Measurements from ENCODE around the gene KATNB1.
"Not testable (repeated sequence)": the region's sequence is repeated elsewhere in the genome, so short reads cannot be mapped to it uniquely, and the experiment has no call there.

Gene KATNB1

DNA sequence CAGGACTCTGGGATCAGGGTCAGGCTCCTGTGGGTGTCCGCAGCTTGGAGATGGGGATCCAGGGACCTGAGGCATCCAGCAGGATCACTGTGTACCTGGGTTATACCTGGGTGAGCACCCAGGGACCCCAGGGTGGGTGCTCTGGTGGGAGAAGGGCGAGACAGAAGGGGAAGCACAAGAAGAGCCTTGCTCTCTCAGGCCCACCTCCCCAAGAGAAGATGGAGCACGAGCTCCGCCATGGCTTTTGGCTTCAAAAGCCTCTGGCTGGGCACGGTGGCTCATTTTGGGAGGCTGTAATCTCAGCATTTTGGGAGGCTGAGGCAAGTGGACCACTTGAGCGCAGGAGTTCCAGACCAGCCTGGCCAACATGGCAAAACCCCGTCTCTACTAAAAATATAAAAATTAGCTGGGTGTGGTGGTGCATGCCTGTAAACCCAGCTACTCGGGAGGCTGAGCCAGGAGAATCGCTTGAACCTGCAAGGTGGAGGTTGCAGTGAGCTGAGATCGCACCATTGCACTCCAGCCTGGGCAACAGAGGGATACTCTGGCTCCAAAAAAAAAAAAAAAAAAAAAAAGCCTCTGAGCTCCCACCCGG is 32.1 kb upstream of the KATNB1 start:
- DNase-seq, result no peak

DNA sequence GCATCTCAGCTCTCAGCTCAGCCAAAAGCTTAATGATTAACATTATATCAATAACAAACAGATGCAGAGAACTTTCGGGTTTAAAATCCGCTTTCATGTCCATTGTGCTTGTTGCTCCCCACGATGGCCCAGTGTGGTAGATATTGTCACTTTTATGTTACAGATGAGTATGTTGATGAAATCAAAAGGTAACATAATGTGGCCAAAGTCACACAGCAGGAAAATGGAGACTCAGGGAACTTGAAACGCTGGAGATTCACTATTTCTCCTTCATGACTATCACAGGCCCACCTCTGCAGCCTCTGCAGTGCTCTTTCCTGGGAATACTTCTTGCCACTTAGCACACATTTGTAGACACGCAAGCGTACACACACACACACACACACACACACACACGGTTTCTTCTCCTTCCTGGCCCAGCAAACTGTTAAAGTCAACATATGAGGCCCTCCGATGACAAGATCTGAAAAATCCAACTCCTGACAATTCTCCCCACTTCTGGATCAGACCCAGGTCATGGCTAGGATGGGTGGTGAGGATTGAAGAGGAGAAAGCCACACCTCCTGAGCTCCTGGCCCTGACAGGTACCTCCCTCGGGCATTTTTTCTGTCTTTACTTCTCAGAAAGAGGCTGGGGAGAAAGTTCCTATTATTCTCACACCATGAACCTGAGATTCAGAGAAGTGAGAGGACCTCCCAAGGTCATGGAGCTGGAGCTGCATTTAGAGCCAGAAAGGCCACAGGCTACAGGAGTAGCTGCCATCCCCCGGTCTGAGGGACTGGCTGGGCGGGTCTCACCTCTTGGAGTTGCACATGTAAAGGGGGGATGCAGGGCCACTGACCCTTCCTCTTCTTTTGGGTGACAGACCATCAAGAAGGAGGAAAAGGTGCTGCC is 31.3 kb upstream of the KATNB1 start:
- no peak for DNase-seq

DNA sequence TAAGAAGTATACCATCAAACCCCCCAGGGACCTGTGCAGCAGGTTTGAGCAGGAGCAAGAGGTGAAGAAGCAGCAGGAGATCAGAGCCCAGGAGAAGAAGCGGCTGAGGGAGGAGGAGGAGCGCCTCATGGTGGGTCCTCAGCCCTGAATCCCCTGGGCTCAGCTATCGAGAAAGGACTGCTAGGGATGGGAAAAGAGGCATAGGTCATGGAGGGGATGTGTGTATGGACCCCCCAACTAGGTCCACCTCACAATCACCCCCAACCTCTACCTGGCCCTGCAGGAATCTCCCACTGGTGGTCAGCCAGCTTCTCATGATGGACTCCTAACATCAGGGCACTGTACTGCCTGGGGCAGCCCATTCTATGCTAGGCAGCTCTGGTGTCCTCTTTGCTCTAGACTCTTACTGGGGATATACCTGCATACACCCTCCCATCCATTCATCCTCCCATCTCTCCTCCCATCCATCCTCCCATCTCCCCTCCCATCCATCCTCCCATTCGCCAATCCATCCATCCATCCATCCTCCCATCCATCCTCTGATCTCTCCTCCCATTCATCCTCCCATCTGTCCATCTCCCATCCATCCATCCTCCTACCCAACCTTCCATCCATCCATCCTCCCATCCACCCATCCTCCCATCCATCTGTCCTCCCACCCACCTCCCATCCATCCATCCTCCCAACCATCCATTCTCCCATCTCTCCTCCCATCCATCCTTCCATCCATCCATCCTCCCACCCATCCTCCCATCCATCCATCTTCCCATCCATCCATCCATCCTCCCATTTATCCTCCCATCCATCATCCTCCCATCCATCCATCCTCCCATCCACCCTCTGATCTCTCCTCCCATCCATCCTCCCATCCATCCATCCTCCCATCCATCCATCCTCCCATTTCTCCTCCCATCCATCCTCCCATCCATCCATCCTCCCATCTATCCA is 30.4 kb upstream of the KATNB1 start:
- no peak for DNase-seq

DNA sequence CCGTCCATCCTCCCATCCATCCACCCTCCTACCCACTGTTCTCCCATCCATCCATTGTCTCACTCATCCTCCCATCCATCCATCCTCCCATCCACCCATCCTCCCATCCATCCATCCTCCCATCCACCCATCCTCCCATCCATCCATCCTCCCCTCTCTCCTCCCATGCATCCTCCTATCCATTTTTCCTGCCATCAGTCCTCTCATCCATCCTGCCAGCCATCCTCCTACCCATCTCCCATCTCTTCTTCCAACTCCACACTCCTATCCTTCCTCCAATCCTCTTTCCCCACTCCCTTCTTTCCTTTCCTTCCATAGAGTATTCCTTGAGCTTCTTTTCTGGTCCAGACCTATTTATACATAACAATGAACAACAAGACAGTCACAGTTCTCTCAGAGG is 28.9 kb upstream of the KATNB1 start:
- no peak for DNase-seq

DNA sequence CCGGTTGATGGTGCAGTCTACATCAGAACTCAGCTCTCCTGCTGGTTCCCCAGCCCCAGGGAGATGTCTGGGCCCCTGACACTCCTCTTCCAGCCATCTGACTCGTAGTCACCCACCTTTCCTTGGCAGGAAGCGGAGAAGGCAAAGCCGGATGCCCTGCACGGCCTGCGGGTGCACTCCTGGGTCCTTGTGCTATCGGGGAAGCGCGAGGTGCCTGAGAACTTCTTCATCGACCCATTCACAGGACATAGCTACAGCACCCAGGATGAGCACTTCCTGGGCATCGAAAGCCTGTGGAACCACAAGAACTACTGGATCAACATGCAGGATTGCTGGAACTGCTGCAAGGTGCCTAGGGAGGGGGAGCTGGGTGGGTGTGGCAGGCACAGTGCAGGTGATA is 28.2 kb upstream of the KATNB1 start:
- DNase-seq, result no peak

DNA sequence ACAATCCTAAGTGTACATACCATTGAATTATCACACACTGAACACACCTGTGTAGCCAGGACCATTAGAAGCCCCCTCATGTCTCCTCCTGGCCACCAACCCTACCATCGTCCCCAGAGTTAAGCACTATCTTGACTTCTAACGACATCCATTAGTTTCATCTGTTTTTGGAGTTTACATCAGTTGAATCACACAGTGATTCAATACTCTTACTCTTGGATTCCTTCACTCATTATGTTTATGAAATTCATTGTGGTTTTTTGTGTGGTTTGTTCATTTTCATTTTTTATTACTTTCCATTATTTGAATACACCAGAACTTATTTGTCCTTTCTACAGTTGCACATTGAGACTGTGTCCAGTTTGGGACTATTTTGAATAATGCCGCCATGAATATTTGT is 27.4 kb upstream of the KATNB1 start:
- no peak for DNase-seq

DNA sequence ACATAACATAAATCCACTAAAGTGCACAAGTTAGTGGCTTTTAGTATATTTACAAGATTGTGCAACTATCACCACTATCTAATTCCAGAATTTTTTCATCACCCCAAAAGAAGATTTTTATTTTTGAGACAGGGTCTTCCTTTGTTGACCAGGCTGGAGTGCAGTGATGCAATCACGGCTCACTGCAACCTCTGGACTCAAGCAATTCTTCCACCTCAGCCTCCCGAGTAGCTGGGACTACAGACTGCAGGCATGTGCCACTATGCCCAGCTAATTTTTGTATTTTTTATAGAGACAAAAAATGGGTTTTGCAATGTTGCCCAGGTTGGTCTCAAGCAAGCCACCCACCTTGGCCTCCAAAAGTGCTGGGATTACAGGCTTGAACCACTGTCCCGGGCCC is 25.9 kb upstream of the KATNB1 start:
- DNase-seq, result no peak

DNA sequence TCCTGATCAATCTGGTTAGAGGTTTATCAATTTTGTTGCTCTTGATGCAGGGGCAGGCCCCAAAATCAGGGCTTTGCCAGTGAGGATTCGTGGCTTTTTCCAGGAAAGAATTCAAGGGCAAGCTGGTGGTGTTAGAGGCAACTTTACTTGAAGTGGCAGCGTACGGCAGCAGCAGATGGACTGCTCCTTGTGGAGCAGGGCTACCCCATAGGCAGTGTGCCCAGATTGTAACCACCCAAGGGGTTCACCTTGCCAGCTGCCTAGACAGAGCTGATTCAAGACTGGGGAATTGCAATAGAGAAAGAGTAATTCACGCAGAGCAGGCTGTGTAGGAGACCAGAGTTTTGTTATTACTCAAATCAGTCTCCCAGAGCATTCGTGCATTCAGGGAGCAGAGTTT is 24.2 kb upstream of the KATNB1 start:
- no peak for DNase-seq

DNA sequence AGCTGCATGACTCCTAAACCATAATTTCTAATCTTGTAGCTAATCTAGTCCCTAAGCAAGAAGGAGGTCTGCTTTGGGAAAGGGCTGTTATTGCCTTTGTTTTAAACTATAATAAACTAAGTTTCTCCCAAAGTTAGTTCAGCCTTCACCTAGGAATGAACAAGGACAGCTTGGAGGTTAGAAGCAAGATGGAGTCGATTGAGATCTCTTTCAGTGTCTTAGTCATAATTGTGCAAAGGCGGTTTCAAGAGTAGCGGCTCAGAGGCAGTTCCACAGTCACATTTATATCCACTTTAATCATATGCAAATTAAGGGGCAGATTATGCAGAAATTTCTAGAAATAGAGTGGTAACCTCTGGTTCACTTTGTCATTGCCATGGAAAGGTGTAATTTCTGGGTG is 23.6 kb upstream of the KATNB1 start:
- DNase-seq, result no peak

DNA sequence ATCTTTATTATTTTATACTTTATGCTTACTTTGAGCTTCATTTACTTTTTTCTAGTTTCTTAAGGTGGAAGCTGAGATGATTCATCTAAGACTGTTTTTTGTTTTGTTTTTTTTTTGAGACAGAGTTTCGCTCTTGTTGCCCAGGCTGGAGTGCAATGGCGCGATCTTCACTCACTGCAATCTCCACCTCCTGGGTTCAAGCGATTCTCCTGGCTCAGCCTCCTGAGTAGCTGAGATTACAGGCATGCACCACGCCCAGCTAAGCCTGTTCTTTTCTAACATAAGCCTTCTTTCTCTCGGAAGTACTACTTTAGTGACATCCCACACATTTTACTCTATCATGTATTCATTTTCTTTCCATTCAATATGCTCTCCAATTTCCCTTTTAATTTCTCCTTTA is 23.0 kb upstream of the KATNB1 start:
- DNase-seq, result not testable (repeated sequence)

DNA sequence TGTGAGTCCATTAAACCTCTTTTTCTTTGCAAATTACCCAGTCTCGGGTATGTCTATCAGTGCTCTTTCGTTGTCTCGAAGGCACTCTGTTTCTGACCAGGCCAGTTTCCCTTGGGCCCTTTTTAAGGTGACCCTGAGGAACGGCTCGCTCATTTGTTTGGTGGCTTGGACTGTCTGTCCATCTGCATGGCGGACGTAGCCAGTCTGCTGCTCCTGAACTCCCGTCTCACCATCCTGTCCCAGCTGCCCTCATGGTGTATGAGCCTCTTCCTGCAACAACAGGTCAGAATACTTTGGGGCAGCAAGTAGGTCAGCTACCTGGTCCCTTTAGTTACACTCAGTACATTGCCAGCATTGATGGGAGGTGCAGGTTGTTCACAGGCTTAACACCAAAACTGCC is 22.0 kb upstream of the KATNB1 start:
- no peak for DNase-seq

DNA sequence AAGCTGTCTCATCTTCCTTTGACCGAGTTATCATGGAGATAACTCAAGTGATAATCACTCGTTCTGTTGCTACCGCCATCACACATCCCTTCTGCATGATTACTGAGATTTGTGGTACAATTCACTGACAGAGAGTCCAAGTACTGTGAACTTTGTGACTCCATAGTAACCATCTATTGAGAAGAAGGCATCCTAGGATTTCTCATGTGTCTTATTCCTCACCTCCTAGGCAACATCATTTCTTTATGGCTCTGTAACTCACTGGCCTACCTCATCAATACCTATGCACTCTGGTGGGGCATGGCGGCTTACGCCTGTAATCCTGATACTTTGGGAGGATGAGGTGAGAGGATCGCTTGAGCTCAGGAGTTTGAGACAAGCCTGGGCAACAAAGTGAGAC is 21.5 kb upstream of the KATNB1 start:
- DNase-seq, result no peak

DNA sequence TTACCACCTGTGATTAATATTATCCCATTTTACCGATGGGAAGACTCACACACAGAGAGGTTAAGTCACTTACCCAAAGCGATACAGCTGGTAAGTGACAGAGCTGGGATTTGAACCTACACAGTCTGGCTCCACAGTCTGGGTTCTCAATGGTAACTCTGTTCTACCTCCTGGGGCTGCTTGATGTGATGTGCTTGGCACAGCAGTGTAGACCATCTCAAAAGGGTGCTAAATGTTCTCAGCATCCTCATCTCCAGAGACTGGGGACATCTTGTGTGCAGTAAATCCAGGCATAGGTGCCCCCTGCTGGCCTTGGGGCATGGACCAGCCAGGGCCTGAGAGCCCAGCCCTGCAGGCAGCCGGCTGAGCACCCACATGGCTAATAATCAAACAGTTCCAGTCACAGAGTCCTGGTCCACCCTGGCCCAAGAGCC is 15.4 kb upstream of the KATNB1 start:
- no peak for DNase-seq

DNA sequence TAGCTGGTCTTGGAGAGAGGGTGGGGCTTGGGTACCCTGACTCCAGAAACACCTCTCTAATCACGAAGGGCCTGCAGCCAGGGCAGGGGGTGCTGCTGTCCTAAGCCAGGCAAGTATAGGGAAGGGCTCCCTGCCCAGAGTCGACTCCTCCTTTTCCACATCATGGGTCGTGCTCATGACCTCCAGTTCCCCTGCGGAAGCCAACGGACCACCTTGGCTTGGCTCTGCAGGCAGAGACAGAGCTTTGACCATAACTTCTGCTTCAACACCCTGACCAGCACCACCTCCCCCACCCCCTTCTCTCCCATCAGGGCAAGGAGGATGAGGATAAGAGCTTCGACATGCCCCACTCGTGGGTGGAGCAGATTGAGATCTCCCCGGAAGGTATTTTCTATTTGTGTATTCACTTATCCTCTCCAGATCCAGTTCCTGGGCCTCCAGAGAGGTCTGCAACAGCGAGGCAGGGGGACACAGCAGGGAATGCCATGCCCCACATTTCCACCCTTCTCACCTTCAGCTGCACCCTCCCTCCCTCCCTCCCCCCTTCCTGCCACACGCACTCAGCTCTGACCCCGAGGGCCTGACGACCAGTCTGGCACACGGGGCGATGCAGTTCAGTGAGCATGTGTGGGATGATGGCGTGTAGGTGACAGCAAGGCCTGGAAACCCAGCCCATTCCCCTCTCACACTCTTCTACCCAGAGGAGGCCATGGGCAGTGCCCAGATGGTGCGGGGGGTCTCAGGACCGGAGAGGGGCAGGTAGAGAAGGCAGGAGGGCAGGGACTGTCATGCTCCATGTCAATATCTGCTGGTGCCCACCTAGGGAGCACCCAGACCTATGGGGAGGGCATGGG is 14.0 kb upstream of the KATNB1 start:
- no peak for DNase-seq

DNA sequence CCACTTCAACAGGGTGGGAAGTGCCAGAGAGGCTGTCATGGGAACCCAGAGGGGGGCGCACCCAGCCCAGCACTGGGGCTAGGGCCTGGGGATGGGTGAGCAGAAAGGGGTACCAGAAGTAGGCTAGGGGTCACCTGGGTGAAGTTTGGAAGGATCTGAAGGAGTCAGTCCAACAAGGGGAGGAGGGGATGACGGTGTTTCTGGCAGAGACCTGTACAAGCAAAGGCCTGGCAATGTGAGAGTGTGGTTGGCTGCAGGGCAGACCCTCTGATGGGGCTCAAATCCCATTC is 13.4 kb upstream of the KATNB1 start:
- DNase-seq, result no peak

DNA sequence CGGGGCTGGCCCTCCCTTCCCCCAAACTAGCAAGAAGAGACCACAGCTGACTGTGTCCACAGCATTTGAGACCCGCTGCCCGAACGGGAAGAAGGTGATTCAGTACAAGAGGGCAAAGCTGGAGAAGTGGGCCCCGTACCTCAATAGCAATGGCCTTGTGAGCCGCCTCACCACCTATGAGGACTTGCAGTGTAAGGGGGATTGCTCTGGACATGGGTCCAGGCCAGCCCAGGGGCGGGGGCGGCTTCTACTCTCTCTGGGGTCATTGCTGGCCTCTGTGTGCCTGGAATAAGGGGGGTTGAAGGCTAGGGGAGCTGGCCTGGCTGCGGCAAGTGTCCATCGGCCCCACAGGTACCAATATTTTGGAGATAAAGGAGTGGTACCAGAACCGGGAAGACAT is 12.9 kb upstream of the KATNB1 start:
- no peak for DNase-seq

DNA sequence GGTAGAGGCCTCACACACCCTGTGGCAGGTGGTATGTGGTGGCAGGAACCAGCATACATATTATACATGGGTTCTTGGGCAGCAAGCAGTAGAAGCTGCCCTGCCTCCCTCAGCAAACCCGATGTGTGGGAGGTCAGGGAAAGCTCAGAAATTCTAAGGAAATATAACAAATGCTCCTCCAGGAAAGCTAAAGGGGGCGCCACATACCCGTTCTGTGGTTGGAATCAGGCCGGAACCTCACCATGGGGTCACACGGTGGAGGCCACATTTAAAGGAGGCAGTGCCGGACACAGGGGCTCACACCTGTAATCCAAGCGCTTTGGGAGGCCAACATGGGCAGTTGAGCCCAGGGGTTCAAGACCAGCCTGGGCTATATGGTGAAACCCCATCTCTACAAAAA is 12.4 kb upstream of the KATNB1 start:
- no peak for DNase-seq

DNA sequence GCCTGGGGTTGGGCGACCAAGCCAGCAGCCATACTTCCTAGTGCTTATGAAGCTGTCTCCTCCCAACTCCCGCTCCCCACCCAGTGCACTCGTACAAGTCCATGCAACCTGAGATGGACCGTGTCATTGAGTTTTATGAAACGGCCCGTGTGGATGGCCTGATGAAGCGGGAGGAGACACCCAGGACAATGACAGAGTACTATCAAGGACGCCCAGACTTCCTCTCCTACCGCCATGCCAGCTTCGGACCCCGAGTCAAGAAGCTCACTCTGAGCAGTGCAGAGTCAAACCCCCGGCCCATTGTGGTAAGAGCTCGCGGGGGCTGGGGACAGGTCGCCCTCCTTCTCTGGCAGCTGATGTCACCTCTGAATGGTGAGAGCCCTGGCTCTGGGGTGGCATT is 11.0 kb upstream of the KATNB1 start:
- DNase-seq, result no peak

DNA sequence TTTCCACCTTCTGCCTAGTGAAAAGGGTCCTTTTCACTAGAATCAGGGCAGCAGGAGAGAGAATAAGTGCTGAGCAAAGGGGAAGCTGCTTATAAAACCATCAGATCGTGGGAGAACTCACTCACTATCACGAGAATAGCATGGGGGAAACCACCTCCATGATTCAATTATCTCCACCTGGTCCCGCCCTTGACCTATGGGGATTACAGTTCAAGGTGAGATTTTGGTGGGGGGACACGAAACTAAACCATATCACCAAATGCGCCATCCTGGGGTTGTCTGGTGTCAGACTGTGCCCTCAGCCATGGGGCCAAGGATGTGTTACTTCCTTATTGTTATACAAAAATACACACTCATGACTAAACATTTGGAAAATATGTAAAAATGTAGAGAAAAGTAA is 10.4 kb upstream of the KATNB1 start:
- no peak for DNase-seq

DNA sequence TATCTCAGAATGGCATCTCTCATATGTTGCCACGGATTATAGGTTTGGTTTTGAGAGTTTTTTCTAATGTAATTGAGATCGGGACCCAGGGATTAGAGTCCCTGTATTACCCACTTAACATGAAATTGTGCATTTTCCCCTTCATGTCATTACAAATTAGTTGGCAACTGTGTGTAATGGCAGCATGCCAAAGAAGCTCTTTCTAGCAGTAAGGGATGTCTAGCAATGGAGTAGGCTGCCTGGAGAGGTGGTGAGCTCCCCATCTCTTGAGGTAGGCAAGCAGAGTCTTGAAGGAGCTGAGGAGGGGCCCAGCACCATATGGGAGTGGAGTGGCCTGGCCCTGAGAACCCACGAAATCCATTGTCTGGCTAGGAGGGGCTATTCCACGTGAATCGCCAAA is 10.0 kb upstream of the KATNB1 start:
- DNase-seq, result no peak

DNA sequence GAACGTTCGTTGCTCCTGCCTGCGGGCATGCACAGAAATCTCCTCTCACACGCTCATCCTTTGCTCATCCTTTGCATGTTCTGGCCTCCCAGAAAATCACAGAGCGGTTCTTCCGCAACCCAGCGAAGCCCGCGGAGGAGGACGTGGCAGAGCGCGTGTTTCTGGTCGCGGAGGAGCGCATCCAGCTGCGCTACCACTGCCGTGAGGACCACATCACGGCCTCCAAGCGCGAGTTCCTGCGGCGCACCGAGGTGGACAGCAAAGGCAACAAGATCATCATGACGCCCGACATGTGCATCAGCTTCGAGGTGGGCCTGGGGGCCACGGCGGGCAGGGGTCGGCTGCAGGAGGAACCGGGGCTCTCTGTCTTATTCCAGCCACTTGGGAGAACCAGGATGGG is 9.6 kb upstream of the KATNB1 start:
- no peak for DNase-seq

DNA sequence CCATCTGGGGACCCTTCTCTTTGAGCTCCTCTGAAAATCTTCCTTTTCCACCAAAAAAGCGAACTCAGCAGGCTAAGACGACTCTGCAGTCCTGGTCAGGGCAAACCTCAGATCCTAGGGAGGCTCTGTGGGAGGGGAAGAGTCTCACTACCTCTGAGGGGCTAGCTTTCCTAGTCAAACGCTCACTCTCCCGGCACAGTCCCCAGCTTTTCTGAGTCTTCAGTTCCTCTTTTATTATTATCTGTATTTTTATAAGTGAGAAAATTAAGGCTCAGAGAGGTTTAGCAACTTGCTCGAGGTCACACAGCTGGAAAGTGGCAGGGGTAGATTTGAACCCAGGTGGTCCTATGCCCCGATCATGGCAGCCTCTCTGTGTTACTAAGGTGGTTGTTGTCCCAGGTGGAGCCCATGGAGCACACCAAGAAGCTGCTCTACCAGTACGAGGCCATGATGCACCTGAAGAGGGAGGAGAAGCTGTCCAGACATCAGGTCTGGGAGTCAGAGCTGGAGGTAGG is 9.1 kb upstream of the KATNB1 start:
- no peak for DNase-seq

DNA sequence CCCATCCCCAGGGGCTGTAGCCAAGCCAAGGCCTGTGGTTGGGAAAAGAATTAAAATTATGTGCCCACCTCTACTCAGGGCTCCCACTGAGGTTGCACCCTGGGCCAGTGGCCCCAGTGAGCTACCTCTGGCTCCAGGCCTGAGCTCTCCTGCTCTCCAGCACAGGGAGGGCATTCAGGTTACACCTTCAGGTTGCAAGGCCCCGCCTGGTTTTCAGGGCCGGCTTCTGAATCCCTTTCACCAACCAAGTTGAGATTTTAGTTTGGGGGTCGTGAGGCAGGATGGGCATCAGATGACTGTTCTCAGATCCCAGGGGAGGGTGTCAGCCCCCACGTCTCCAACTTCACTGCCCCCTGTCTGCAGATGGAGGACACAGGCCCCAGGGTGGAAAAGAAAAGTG is 8.0 kb upstream of the KATNB1 start:
- no peak for DNase-seq
